Inferior parietal cortex (tissue), 1 donor: Measurements from ENCODE around the gene SOHLH1.
"Not testable (repeated sequence)": the region's sequence is repeated elsewhere in the genome, so short reads cannot be mapped to it uniquely, and the experiment has no call there.

ENCODE experiments used
- DNase-seq: peaks from one replicate; pipeline ENCODE4 v3.0.0-alpha.2; 2016; ENCODE audit errors: extremely low spot score

SOHLH1 gene

GRCh38 chr9:135678236-135679017 lies 20.9 kb downstream of the SOHLH1 start:
- DNase-seq = no peak

- no peak for DNase-seq
Observed at GRCh38 chr9:135677641-135678168, 21.6 kb downstream of the SOHLH1 start.

GRCh38 chr9:135676891-135677290 lies 22.4 kb downstream of the SOHLH1 start:
- DNase-seq = no peak

- no peak for DNase-seq
Observed at GRCh38 chr9:135674977-135675376, 24.3 kb downstream of the SOHLH1 start.

- no peak for DNase-seq
Observed at GRCh38 chr9:135673941-135674340, 25.3 kb downstream of the SOHLH1 start.

GRCh38 chr9:135672786-135673185 lies 26.5 kb downstream of the SOHLH1 start:
- not testable (repeated sequence) for DNase-seq

GRCh38 chr9:135671591-135672041 lies 27.7 kb downstream of the SOHLH1 start:
- no peak for DNase-seq

GRCh38 chr9:135670721-135671590 lies 28.3 kb downstream of the SOHLH1 start:
- no peak for DNase-seq

- DNase-seq = no peak
Observed at GRCh38 chr9:135669616-135670285, 29.5 kb downstream of the SOHLH1 start.

GRCh38 chr9:135669018-135669417 lies 30.3 kb downstream of the SOHLH1 start:
- DNase-seq = not testable (repeated sequence)

- peak; percentile 6 for DNase-seq
Observed at GRCh38 chr9:135667463-135668001, 31.7 kb downstream of the SOHLH1 start.

- DNase-seq = no peak
Observed at GRCh38 chr9:135666534-135667462, 32.5 kb downstream of the SOHLH1 start.

GRCh38 chr9:135665795-135666189 lies 33.5 kb downstream of the SOHLH1 start:
- no peak for DNase-seq

GRCh38 chr9:135664801-135665794 lies 34.2 kb downstream of the SOHLH1 start:
- no peak for DNase-seq

- DNase-seq = no peak
Observed at GRCh38 chr9:135664266-135664665, 35.0 kb downstream of the SOHLH1 start.

- DNase-seq = no peak
Observed at GRCh38 chr9:135663857-135664256, 35.4 kb downstream of the SOHLH1 start.

- DNase-seq = no peak
Observed at GRCh38 chr9:135663451-135663770, 35.9 kb downstream of the SOHLH1 start.

- DNase-seq = peak; percentile 11
Observed at GRCh38 chr9:135662758-135663450, 36.4 kb downstream of the SOHLH1 start, which contains the start of gene LCN9. Gene LCN9, plus strand, starts transcription at chr9:135663309. Its CDS starts 13 bp downstream, at chr9:135663322.
